Coronary artery (tissue), 2 donors: ENCODE measurements around the gene GRM5.

ENCODE experiments used
- DNase-seq: peaks from one replicate; pipeline ENCODE4 v3.0.0-alpha.2; 2017; ENCODE audit warnings: low spot score
- H3K27ac ChIP-seq, 2 donors: fragments of 200-600 bp; sonication (generic); one replicate each; pipeline ENCODE4 v1.5.1; 2016 to 2019
- H3K4me3 ChIP-seq: fragments of 200-600 bp; sonication (generic); 2 replicates; pipeline ENCODE4 v1.5.1; 2016; ENCODE audit warnings: mild to moderate bottlenecking, moderate library complexity
- TF ChIP-seq, protein P1 (sequence below): fragments of 200-600 bp; sonication (generic); IDR thresholded peaks from one replicate; pipeline ENCODE4 v1.5.1; 2019; ENCODE audit warnings: antibody characterized with exemption

The GRM5 gene

DNA sequence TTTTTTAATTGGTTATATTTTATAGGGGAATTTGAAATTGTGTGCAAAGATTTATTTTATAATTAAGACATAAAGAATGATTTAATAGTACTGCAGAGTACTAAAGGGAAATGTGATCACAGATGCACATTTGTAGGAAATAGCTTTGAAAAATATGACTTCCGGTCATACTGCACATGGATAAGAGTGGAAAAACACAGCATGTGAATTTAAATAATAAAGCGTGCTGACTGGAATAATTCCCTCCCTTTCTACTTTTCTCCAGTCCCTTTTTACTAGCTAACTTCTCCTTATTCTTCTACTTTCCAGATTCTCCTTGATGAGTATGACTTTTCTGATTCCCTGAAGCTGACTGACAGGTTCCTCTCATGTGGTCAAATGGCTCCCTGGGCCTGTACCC, 489.9 kb downstream of the GRM5 start:
- no peak overlapping the region for H3K4me3 ChIP-seq
- TF ChIP-seq, protein P1, sequence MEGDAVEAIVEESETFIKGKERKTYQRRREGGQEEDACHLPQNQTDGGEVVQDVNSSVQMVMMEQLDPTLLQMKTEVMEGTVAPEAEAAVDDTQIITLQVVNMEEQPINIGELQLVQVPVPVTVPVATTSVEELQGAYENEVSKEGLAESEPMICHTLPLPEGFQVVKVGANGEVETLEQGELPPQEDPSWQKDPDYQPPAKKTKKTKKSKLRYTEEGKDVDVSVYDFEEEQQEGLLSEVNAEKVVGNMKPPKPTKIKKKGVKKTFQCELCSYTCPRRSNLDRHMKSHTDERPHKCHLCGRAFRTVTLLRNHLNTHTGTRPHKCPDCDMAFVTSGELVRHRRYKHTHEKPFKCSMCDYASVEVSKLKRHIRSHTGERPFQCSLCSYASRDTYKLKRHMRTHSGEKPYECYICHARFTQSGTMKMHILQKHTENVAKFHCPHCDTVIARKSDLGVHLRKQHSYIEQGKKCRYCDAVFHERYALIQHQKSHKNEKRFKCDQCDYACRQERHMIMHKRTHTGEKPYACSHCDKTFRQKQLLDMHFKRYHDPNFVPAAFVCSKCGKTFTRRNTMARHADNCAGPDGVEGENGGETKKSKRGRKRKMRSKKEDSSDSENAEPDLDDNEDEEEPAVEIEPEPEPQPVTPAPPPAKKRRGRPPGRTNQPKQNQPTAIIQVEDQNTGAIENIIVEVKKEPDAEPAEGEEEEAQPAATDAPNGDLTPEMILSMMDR = no peak
- DNase-seq = no peak
- no peak overlapping the region for H3K27ac ChIP-seq

DNA sequence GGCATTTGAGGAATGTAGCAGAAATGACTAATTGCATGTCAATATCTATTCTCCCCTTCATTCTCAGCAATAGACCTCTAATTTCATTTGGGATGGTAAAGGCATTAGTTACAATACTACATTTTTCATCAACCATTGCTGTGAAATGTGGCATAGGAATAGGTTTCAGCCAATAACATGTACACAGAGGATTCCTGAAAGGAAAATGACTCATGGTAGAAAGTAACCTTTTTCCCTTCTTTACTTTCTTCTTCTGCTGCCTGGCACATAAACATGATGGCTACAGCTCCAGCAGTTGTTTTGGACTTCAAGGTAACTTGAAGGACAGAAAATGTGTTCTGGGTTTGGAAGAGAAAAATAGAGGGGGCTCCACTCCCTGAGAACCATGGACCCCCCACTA, 496.4 kb downstream of the GRM5 start:
- Histone ChIP-seq H3K4me3 (no peak overlapping the region), H3K27ac (no peak overlapping the region)
- no peak for DNase-seq
- TF ChIP-seq, protein P1 = no peak

DNA sequence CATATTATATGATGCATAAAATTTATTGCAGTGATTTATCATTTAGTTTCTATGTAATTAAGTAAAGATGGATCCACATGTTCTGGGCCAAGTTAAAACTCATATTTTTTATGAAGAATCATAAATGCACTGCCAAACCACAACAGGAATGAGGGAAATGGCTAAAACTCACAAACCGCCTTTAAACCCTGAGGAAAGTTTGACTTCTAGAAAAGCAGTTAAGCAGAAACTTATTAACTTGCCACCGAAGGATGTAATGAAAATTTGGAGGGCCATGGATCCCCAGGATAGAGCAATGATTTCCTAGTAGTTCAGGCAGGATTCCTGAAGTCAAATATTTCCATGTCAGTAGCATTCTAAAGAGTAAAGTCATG, 510.0 kb downstream of the GRM5 start:
- TF ChIP-seq, protein P1 = no peak
- H3K4me3 ChIP-seq = no peak overlapping the region
- no peak overlapping the region for H3K27ac ChIP-seq
- no peak for DNase-seq

DNA sequence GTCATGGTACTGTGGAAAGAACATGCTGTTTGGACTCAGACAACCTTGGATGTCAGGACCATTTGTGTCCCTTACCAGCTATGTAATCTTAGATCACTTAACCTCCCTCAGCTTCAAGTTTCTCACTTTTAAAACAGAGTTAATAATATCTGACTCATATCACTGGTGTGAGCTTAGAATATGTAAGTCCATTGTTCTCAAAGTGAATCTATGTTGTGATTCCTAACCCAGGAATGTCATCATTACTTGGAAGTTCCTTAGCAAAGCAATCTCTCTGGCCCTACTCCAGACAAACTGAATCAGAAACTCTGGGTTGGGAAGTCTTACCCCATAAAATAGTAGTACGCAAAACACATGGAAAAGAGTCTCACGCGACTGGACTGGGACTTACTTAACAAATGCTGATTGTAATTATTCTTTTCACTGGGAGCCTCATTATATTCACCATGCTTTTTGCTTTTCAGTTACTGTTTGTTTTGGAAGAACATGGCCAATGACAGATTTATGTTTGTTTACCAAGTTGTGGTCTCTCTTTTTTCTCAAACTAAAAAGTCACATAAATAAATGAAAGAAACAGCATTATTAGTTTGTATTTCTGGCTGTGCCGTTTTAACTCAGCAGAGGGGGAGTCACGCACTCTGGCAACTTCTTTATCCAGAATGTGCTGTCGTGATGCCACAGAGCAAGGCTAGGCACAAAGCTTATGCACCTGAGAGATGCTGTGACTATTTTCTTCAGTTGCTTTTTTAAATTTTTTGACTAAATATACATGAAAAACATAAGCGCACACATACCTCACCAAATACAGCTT, 510.6 kb downstream of the GRM5 start:
- TF ChIP-seq, protein P1 = no peak
- Histone ChIP-seq H3K27ac (peak overlapping the region in 1 of 2 donors; percentile 41), H3K4me3 (no peak overlapping the region)
- DNase-seq = no peak

DNA sequence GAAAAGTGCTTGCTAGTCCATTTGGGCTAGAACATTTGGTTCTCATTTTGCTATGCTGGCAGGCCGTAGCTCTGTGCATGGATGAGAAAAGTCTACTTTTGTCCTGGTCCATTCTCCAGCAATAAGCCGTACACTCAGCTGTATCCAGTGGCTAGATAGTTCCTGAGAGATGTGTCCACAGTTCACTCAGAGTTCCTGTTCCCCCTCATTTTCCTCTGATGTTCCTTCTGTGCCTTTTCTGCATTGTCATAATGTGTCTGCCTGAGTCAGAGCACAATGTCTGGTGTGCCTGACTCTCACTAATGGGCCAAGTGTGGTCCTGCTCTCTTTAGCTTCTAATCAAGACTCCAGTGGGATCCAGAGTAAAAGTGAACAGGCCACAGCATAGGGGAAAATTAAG, 512.6 kb downstream of the GRM5 start:
- no peak overlapping the region for H3K27ac ChIP-seq
- DNase-seq = no peak

DNA sequence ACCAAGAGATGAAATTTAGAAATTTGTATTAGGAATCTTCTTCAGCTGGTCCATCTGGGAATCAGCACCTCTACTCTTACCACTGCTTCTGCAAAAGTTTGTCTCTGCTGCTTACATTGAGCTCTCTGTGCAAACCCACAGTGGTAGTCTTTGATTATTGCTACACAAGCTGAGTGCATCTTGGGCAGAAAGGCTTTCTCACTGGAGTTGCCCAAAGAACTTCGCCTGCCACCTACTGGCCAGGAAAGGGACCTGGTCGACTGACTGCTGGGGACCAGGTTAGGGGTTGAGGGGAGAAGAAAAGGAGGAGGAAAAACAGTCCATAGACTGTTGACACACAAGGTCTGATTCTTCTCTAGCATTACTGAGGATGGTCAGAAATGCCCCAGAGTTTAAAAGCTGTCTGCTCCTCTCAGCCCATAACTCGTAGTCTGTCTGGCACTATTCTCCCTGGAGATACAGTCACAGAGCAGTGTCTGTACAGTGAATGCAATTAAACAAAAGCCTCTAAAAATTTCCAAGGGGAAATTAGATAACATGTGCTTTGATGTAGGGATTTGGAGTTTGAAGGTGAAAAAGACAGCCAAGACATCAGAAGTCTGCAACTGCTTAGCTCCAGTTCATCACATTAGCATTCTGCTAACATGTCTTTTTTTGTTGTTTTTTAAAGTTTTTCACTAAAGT, 513.3 kb downstream of the GRM5 start:
- no peak for DNase-seq
- Histone ChIP-seq H3K4me3 (no peak overlapping the region), H3K27ac (no peak overlapping the region)
- TF ChIP-seq, protein P1 = peak; percentile 23

More for the DNA sequence above, 512.6 kb downstream of the GRM5 start:
- no peak overlapping the region for H3K4me3 ChIP-seq
- TF ChIP-seq, protein P1 = no peak
